ENCODE data around the gene SH2D3A. TPM values are rescaled to one million over a fixed set of nuclear protein-coding genes. Genes with fewer than 3 reads are reported as not detected.

Gene SH2D3A
- total and polyA plus RNA-seq, 2 donors (not counting 3 experiments of a cell fraction or from before 2014, with no cell fraction given): 0.04 to 0.53 TPM

GRCh38 chr19:6773323-6773931, 6.2 kb upstream of the SH2D3A start:
- Histone ChIP-seq H3K4me3 (replicated peaks in 1 of 3; ENCODE audit: insufficient read depth in 1 of 3, low read depth in 1 of 3, low read length in 3 of 3) (no peak overlapping the region), H3K4me1 (ENCODE audit: control insufficient read depth, extremely low read depth, insufficient read depth, low read length) (no peaks in the 10 kb centered on the region), H2AFZ (ENCODE audit: low read depth, low read length) (no peak overlapping the region), H3K9ac (replicated peaks; ENCODE audit: extremely low read depth, insufficient read depth, low read length) (no peak overlapping the region), H3K27ac (ENCODE audit: insufficient read depth, low read depth, low read length) (no peak overlapping the region), H3K79me2 (ENCODE audit: control insufficient read depth, insufficient read depth, low read length) (no peaks in the 10 kb centered on the region), H3K27me3 (ENCODE audit: control insufficient read depth in 2 of 2, insufficient read depth in 2 of 2, low read length in 2 of 2) (no peaks in the 10 kb centered on the region), H3K4me2 (ENCODE audit: insufficient read depth, low read length) (no peak overlapping the region), H3K36me3 (ENCODE audit: control insufficient read depth in 2 of 2, extremely low read depth in 1 of 2, insufficient read depth in 2 of 2, low read length in 2 of 2) (no peaks in the 10 kb centered on the region), H4K20me1 (replicated peaks; ENCODE audit: control insufficient read depth, extremely low read depth, insufficient read depth, low read length) (no peaks in the 10 kb centered on the region), H3K9me1 (replicated peaks; ENCODE audit: control insufficient read depth, extremely low read depth, insufficient read depth, low read length) (no peaks in the 10 kb centered on the region), H3K9me3 (replicated peaks; ENCODE audit: control insufficient read depth, insufficient read depth, low read length) (no peaks in the 10 kb centered on the region)
- ChIA-PET POLR2A (no interaction called here), CTCF (interaction anchor here (2.2 to 4.1 kb wide), 2 partner anchors 90 to 257 kb away, joined by 5 to 21 read pairs; no protein-coding TSS in a partner anchor)
- intact Hi-C loops (cut with micrococcal nuclease) (no loop called here), dilution Hi-C loops (cut with MboI; ENCODE audit: extremely low pct_ligation_motif_present, low sequenced_read_pairs) (no loop called here)
- DNase-seq (ENCODE audit: low read depth, low spot score): no peak
- no peak for FAIRE-seq
- TF ChIP-seq GATA2 (IDR thresholded peaks at IDR 0.05; ENCODE audit: insufficient read depth, insufficient read length, low read depth, low read length) (no peak), CTCF (IDR thresholded peaks at IDR 0.05; ENCODE audit: extremely low read depth in 1 of 2, insufficient read depth in 1 of 2, low read depth in 1 of 2, low read length in 2 of 2) (no peak), JUN (IDR thresholded peaks at IDR 0.05; ENCODE audit: borderline replicate concordance, insufficient read depth, insufficient read length, low read depth) (no peak), MYC (IDR thresholded peaks at IDR 0.05; ENCODE audit: low read depth, low read length) (no peak), FOS (IDR thresholded peaks at IDR 0.05; ENCODE audit: borderline replicate concordance, insufficient read depth, low read length) (no peak), POLR2AphosphoS5 (IDR thresholded peaks at IDR 0.05; ENCODE audit: insufficient read depth, low read depth, low read length) (no peak), POLR2A (IDR thresholded peaks at IDR 0.05; ENCODE audit: low read depth, low read length) (no peak), MAX (IDR thresholded peaks at IDR 0.05; ENCODE audit: insufficient read depth, insufficient read length) (no peak), EZH2 (IDR thresholded peaks at IDR 0.05; ENCODE audit: borderline replicate concordance, low read depth, low read length, severe bottlenecking) (no peak)
- BruUV-seq (replicated peaks): no TSS peak
